ENCODE measurements around the gene FUT2.

FUT2 gene

DNA sequence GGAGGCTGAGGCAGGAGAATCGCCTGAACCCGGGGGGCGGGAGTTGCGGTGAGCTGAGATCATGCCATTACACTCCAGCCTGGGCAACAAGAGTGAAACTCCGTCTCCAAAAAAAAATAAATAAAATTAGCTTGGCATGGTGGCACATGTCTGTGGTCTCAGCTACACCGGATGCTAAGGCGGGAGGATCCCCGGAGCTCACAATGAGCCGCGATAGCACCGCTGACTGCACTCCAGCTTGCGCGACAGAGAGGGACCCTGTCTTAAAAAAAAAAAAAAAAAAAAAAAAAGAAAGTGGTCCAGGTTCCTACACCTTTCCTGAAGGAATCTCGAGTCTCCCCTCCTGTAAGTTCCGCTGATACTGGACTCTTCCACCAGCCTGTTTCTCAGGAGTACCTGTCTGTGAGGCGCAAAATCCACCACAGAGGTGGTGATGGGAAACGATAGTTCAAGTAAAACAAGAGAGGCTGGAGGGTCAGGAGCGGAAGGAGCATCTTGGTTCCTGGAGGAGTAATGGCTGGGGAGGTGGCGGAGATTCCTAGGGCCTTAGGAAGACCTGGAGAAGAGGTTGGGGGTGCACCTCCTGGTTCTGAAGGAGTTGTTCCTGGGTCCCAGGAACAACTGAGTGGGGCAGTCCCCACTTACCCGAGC is 56.2 kb downstream of the FUT2 start:
- TF ChIP-seq, protein P1, sequence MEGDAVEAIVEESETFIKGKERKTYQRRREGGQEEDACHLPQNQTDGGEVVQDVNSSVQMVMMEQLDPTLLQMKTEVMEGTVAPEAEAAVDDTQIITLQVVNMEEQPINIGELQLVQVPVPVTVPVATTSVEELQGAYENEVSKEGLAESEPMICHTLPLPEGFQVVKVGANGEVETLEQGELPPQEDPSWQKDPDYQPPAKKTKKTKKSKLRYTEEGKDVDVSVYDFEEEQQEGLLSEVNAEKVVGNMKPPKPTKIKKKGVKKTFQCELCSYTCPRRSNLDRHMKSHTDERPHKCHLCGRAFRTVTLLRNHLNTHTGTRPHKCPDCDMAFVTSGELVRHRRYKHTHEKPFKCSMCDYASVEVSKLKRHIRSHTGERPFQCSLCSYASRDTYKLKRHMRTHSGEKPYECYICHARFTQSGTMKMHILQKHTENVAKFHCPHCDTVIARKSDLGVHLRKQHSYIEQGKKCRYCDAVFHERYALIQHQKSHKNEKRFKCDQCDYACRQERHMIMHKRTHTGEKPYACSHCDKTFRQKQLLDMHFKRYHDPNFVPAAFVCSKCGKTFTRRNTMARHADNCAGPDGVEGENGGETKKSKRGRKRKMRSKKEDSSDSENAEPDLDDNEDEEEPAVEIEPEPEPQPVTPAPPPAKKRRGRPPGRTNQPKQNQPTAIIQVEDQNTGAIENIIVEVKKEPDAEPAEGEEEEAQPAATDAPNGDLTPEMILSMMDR (IDR thresholded peaks at IDR 0.05) = no peak

DNA sequence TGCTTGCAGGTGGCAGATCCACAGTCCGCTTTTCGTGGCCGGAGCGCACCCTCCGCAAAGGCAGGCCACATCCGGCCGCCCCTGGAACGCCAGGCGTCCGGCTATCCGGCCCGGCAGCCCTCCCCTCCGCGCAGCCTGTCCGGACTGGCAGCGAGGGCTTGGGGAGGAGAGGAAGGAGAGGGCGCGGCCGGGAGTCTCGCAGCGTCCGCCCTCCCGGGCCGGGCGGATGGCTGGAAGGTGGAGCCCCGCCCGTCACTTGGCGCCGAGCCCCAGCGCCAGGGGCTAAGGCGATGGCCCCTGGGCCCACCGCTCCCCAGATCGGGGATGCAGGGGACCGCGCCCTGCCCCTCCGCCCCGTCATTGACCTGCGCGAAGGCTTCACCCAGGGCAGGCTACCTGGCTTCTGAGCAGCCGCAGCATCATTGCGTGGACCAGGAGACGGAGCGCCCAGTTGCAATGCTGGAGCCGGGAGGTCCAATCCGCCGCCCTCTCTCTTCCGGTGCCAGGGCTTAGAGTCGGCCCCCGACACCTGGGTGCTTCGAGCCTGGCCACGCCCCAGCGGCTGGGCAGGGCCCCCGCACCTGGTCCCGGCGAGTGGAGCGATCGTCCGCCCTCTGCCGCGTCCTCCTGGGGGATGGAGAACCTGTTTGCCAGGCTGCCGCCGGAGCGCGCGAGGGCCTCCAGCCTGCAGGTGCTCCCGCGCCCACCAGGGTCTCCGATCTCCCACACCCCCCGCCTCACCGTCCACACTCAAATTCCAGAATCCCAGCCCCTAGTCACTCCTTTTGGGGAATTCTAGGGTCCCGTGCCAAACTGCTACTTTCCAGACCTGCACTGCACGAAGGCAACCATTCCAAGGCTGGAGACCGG is 57.0 kb downstream of the FUT2 start, which contains the start of gene FUT1:
TSS of gene FUT1 (minus strand) at position 146 of the 870 bp plus-strand sequence. CDS start 1,360 bp downstream, outside the sequence.
- TF ChIP-seq, protein P1 (IDR thresholded peaks at IDR 0.05) = no peak

DNA sequence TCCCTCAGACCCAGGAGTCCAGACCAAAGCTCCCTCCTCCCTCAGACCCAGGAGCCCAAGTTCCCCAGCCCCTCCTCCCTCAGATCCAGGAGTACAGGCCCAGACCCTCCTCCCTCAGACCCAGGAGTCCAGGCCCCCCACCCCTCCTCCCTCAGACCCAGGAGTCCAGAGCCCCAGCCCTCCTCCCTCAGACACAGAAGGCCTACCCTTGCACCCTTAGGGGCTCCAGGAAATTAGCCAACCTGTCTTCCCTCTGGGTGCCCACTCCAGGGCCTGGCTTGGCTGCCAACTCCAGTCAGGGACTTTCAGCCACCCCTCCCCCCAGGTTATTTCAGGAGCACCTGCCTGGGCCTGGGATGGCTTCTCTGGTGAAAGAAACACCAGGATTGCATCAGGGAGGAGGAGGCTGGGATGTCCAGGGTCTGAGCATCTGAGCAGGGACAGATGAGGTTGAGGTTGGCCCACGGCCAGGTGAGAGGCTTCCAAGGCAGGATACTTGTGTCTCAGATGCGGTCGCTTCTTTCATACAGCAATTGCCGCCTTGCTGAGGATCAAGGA is 59.4 kb downstream of the FUT2 start, which contains the start of gene FGF21:
TSS of gene FGF21 (plus strand) at position 441 of the 558 bp plus-strand sequence. CDS start 713 bp downstream, outside the sequence.
- TF ChIP-seq, protein P1 (IDR thresholded peaks at IDR 0.05) = no peak

All from LNCAP (cell line).